K562 (cell line): ENCODE results near the gene THBS2.

Experiments
- CHCHD3 ChIP-seq: fragments of 250-450 bp; sonication (Bioruptor Pico); IDR thresholded peaks from 2 replicates; pipeline ENCODE4 v2.1.2; 2022; ENCODE audit warnings: mild to moderate bottlenecking
- MCM3 ChIP-seq: fragments of 450-650 bp; IDR thresholded peaks from 2 replicates; pipeline ENCODE4 v1.6.1; 2016
- POLR2A ChIP-seq: fragments of 450-650 bp; conservative IDR thresholded peaks from 2 replicates; pipeline ENCODE4 v1.6.1; 2016
- RFX1 ChIP-seq: fragments of 450-650 bp; IDR thresholded peaks from 2 replicates; pipeline ENCODE4 v1.6.1; 2016; ENCODE audit warnings: mild to moderate bottlenecking, moderate library complexity
- ZNF384 ChIP-seq: IDR thresholded peaks from 2 replicates; pipeline ENCODE4 v1.6.1; 2012; ENCODE audit warnings: low read depth, low read length, improper control_type of control experiment
- TF ChIP-seq, protein P1 (sequence below), 3 experiments: IDR thresholded peaks in 2 of 3; conservative IDR thresholded peaks in 1 of 3; 2 replicates each; pipeline ENCODE4 v1.5.1; 2011 to 2012; ENCODE audit warnings: low read length in 3 of 3, mild to moderate bottlenecking in 3 of 3, control low read depth in 2 of 3, improper control_type of control experiment in 1 of 3, inconsistent platforms in 1 of 3, low read depth in 1 of 3, mixed read lengths in 1 of 3, moderate library complexity in 1 of 3; ENCODE audit not compliant: insufficient read depth in 2 of 3
- TF ChIP-seq, protein P2 (sequence below): sonication (generic); formaldehyde crosslinking; IDR thresholded peaks from 2 replicates; pipeline ENCODE4 v1.8.1; 2022; ENCODE audit warnings: missing genetic modification reagents

DNA sequence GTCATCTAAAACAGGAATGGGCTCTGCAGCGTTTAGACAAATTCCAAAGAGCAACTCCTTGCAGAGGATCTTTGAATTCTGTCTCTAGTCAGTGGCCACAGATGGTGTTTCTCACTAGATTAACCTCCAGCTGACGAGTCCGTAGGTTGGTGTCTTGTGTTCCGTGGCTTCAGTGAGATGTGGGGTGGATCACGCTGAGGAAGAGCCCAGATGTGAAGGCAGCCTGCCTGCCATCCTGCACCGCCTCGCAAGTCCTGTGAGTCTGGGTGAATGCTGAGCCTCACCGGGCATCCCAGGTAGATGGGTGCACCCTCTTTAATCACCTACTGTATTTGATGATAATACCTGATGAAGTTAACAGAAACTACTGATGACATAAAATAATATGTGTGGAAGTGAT is 70.4 kb downstream of the THBS2 start:
- TF ChIP-seq CHCHD3 (CRISPR knock-in tag) = no peak
- TF ChIP-seq, protein P1, sequence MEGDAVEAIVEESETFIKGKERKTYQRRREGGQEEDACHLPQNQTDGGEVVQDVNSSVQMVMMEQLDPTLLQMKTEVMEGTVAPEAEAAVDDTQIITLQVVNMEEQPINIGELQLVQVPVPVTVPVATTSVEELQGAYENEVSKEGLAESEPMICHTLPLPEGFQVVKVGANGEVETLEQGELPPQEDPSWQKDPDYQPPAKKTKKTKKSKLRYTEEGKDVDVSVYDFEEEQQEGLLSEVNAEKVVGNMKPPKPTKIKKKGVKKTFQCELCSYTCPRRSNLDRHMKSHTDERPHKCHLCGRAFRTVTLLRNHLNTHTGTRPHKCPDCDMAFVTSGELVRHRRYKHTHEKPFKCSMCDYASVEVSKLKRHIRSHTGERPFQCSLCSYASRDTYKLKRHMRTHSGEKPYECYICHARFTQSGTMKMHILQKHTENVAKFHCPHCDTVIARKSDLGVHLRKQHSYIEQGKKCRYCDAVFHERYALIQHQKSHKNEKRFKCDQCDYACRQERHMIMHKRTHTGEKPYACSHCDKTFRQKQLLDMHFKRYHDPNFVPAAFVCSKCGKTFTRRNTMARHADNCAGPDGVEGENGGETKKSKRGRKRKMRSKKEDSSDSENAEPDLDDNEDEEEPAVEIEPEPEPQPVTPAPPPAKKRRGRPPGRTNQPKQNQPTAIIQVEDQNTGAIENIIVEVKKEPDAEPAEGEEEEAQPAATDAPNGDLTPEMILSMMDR (IDR thresholded peaks at IDR 0.05 in 2 of 3, conservative IDR thresholded peaks at IDR 0.05 in 1 of 3; ENCODE audit: insufficient read depth in 2 of 3, low read depth in 1 of 3, low read length in 3 of 3) = no peak
- TF ChIP-seq, protein P2, sequence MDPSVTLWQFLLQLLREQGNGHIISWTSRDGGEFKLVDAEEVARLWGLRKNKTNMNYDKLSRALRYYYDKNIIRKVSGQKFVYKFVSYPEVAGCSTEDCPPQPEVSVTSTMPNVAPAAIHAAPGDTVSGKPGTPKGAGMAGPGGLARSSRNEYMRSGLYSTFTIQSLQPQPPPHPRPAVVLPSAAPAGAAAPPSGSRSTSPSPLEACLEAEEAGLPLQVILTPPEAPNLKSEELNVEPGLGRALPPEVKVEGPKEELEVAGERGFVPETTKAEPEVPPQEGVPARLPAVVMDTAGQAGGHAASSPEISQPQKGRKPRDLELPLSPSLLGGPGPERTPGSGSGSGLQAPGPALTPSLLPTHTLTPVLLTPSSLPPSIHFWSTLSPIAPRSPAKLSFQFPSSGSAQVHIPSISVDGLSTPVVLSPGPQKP (CRISPR knock-in tag) = no peak
- TF ChIP-seq POLR2A = no peak
- no peak for TF ChIP-seq MCM3
- no peak for TF ChIP-seq ZNF384
- TF ChIP-seq RFX1 = no peak
